K562 (cell line): ENCODE measurements around the gene ATP5PD. TPM values are rescaled to one million over a fixed set of nuclear protein-coding genes. Genes with fewer than 3 reads are reported as not detected.

Experiments used
- CBX1 ChIP-seq: sonication (generic); IDR thresholded peaks from 2 replicates; pipeline ENCODE4 v1.6.1; 2016; ENCODE audit warnings: antibody characterized with exemption, low read depth, mild to moderate bottlenecking
- CC2D1A ChIP-seq: fragments of 450-650 bp; IDR thresholded peaks from 2 replicates; pipeline ENCODE4 v1.6.1; 2017; ENCODE audit warnings: mild to moderate bottlenecking
- CHD1 ChIP-seq: fragments of 200-600 bp; sonication (generic); IDR thresholded peaks from one replicate; pipeline ENCODE4 v1.6.1; 2012; ENCODE audit warnings: mild to moderate bottlenecking, moderate library complexity, low read length, inconsistent platforms
- E2F5 ChIP-seq: sonication (generic); formaldehyde crosslinking; IDR thresholded peaks from 2 replicates; pipeline ENCODE4 v1.8.0; 2022; ENCODE audit warnings: mild to moderate bottlenecking, missing genetic modification reagents
- E2F6 ChIP-seq, 2 experiments: IDR thresholded peaks; 2 replicates each; pipeline ENCODE4 v1.6.1; 2011; ENCODE audit warnings: borderline replicate concordance in 1 of 2, control low read depth in 1 of 2, low read depth in 1 of 2, low read length in 1 of 2, mild to moderate bottlenecking in 1 of 2, mixed read lengths in 1 of 2, moderate library complexity in 1 of 2; ENCODE audit not compliant: insufficient read depth in 1 of 2, insufficient read length in 1 of 2, poor library complexity in 1 of 2, severe bottlenecking in 1 of 2; ENCODE audit errors: extremely low read depth in 1 of 2
- ELF1 ChIP-seq: fragments of 200-800 bp; sonication (Bioruptor generic); IDR thresholded peaks from 2 replicates; pipeline ENCODE4 v1.6.1; 2016; ENCODE audit warnings: missing genetic modification characterization, missing compliant biosample characterization
- GATAD2B ChIP-seq: fragments of 450-650 bp; IDR thresholded peaks from 2 replicates; pipeline ENCODE4 v1.6.1; 2017; ENCODE audit warnings: mild to moderate bottlenecking, borderline replicate concordance
- HDAC2 ChIP-seq: fragments of 450-650 bp; IDR thresholded peaks from 2 replicates; pipeline ENCODE4 v1.6.1; 2016; ENCODE audit warnings: mild to moderate bottlenecking
- LARP7 ChIP-seq: fragments of 450-650 bp; IDR thresholded peaks from 2 replicates; pipeline ENCODE4 v1.6.1; 2016
- PRDM10 ChIP-seq: fragments of 450-650 bp; IDR thresholded peaks from 2 replicates; pipeline ENCODE4 v1.6.1; 2018; ENCODE audit not compliant: partially characterized antibody
- RCOR1 ChIP-seq, 2 experiments: IDR thresholded peaks; 2 replicates each; pipeline ENCODE4 v1.6.1; 2012; ENCODE audit warnings: low read depth in 2 of 2, low read length in 2 of 2, borderline replicate concordance in 1 of 2, improper control_type of control experiment in 1 of 2
- THRA ChIP-seq: fragments of 450-650 bp; IDR thresholded peaks from 2 replicates; pipeline ENCODE4 v1.6.1; 2017; ENCODE audit warnings: mild to moderate bottlenecking, moderate library complexity
- ZBTB11 ChIP-seq, 3 experiments: fragments of 200-800 bp in 1 of 3; fragments of 250-450 bp in 1 of 3; fragments of 450-650 bp in 1 of 3; sonication (Bioruptor Pico) in 1 of 3; sonication (Bioruptor generic) in 1 of 3; formaldehyde crosslinking in 1 of 3; IDR thresholded peaks; 2 replicates each; pipeline versions ENCODE4 v1.6.1 to v1.8.0; 2016 to 2022; ENCODE audit warnings: mild to moderate bottlenecking in 2 of 3, missing genetic modification characterization in 2 of 3, missing compliant biosample characterization in 1 of 3, moderate library complexity in 1 of 3
- ZNF184 ChIP-seq: sonication (generic); formaldehyde crosslinking; IDR thresholded peaks from 2 replicates; pipeline ENCODE4 v1.5.0; 2020; ENCODE audit warnings: missing genetic modification reagents
- ZNF253 ChIP-seq: fragments of 250-450 bp; sonication (Bioruptor Pico); conservative IDR thresholded peaks from 2 replicates; pipeline ENCODE4 v1.6.1; 2021; ENCODE audit warnings: mild to moderate bottlenecking
- ZNF274 ChIP-seq: IDR thresholded peaks from 2 replicates; pipeline ENCODE4 v1.6.1; 2011; ENCODE audit warnings: low read depth, mild to moderate bottlenecking, low read length, moderate library complexity, borderline replicate concordance
- ZZZ3 ChIP-seq: fragments of 450-650 bp; IDR thresholded peaks from 2 replicates; pipeline ENCODE4 v1.6.1; 2016; ENCODE audit warnings: antibody characterized with exemption, mild to moderate bottlenecking, moderate library complexity
- polyA plus RNA-seq, 8 experiments: library from polyadenylated mRNA; depleted of rRNA in 4 of 8; stranded (reverse) in 5 of 8; unstranded in 3 of 8; fragments of >200 nt; fragmentation: Nextera tagmentation in 2 of 8; fragmentation: Illumina TruSeq in 1 of 8; extraction: Ambion mirVana in 2 of 8; extraction: Trizol in 1 of 8; gene quantifications; 2 replicates each; pipeline versions ENCODE4 v1.2.1 to v1.2.3, GENCODE V29; 2011 to 2014; ENCODE audit warnings: inconsistent platforms in 1 of 8, missing spikeins in 1 of 8
- total RNA-seq, 7 experiments: library from RNA; depleted of rRNA in 6 of 7; stranded (reverse); fragments of >200 nt in 6 of 7; fragmentation: Illumina TruSeq in 2 of 7; extraction: Trizol in 2 of 7; gene quantifications; 2 replicates each; pipeline versions ENCODE4 v1.2.1 to v1.2.3, GENCODE V29; 2011 to 2021; ENCODE audit warnings: low replicate concordance in 1 of 7

Gene ATP5PD
- total and polyA plus RNA-seq, 9 of the 15 experiments (the other 6 are each of a cell fraction or from before 2014, with no cell fraction given) = 271 to 828 (median 432) TPM

GRCh38 chr17:75096082-75096625 lies 49.4 kb upstream of the ATP5PD start (continued):
- TF ChIP-seq PRDM10 = peak; percentile 86
- no peak for TF ChIP-seq ZZZ3
- TF ChIP-seq CC2D1A = peak; percentile 56; the same call in 1 of the 2 replicates
- TF ChIP-seq ZNF253 = no peak
- no peak for TF ChIP-seq ZNF184 (CRISPR knock-in tag)
- TF ChIP-seq CBX1 = 0 out of 2 replicates have a peak, but pooled peaks have one; percentile 20
- TF ChIP-seq CHD1 = no peak
- TF ChIP-seq ZBTB11 (CRISPR knock-in tag; IDR thresholded peaks at IDR 0.05) = peak in 1 of 3 experiments; percentile 54; a peak in 1 of 6 replicates
- TF ChIP-seq ELF1 = no peak
- TF ChIP-seq GATAD2B = no peak
- no peak for TF ChIP-seq THRA
- peak in 1 of 2 experiments; percentile 77; a peak in 2 of 4 replicates for TF ChIP-seq RCOR1 (IDR thresholded peaks at IDR 0.05; ENCODE audit: borderline replicate concordance in 1 of 2, low read depth in 2 of 2, low read length in 2 of 2)
- TF ChIP-seq LARP7 = 0 out of 2 replicates have a peak, but pooled peaks have one; percentile 36
- no peak for TF ChIP-seq ZNF274
- no peak for TF ChIP-seq E2F5 (CRISPR knock-in tag)
- peak; percentile 31 to 60 for TF ChIP-seq E2F6 (IDR thresholded peaks at IDR 0.05; ENCODE audit: borderline replicate concordance in 1 of 2, extremely low read depth in 1 of 2, insufficient read depth in 1 of 2, insufficient read length in 1 of 2, low read depth in 1 of 2, low read length in 1 of 2, poor library complexity in 1 of 2, severe bottlenecking in 1 of 2)
- peak; percentile 68; the same call in 1 of the 2 replicates for TF ChIP-seq HDAC2
